Neural progenitor cell (in vitro differentiated cells): Measurements from ENCODE around the gene DGKE.

ENCODE experiments used
- EZH2 ChIP-seq: fragments of 200-600 bp; sonication (generic); IDR thresholded peaks from 2 replicates; pipeline ENCODE4 v1.6.1; 2017; ENCODE audit warnings: antibody characterized with exemption, mild to moderate bottlenecking, moderate library complexity
- TF ChIP-seq, protein P1 (sequence below): fragments of 200-600 bp; sonication (generic); IDR thresholded peaks from 2 replicates; pipeline ENCODE4 v1.5.1; 2017; ENCODE audit warnings: antibody characterized with exemption, mild to moderate bottlenecking

GRCh38 chr17:56835264-56835585 is 1.3 kb downstream of the DGKE start:
- TF ChIP-seq, protein P1, sequence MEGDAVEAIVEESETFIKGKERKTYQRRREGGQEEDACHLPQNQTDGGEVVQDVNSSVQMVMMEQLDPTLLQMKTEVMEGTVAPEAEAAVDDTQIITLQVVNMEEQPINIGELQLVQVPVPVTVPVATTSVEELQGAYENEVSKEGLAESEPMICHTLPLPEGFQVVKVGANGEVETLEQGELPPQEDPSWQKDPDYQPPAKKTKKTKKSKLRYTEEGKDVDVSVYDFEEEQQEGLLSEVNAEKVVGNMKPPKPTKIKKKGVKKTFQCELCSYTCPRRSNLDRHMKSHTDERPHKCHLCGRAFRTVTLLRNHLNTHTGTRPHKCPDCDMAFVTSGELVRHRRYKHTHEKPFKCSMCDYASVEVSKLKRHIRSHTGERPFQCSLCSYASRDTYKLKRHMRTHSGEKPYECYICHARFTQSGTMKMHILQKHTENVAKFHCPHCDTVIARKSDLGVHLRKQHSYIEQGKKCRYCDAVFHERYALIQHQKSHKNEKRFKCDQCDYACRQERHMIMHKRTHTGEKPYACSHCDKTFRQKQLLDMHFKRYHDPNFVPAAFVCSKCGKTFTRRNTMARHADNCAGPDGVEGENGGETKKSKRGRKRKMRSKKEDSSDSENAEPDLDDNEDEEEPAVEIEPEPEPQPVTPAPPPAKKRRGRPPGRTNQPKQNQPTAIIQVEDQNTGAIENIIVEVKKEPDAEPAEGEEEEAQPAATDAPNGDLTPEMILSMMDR, result no peak
- no peak for TF ChIP-seq EZH2
